ENCODE measurements around the gene KLHDC4. TPM values are rescaled to one million over a fixed set of nuclear protein-coding genes. Genes with fewer than 3 reads are reported as not detected.
A peak's percentile ranks its signal among the peaks of the same experiment; 100 is the strongest.

The KLHDC4 gene
- total and polyA plus RNA-seq, 2 donors (not counting 1 experiment from before 2014, with no cell fraction given): 51.3 to 90.8 TPM

GRCh38 chr16:87784812-87785211, 19.0 kb upstream of the KLHDC4 start:
- Histone ChIP-seq H3K27me3 (replicated peaks in 1 of 4; ENCODE audit: control extremely low read depth in 1 of 4, control insufficient read depth in 3 of 4, insufficient read depth in 4 of 4, low read length in 3 of 4) (no peaks in the 10 kb centered on the region), H3K4me3 (ENCODE audit: control extremely low read depth in 1 of 5, extremely low read depth in 1 of 5, insufficient read depth in 1 of 5, low read depth in 2 of 5, low read length in 4 of 5) (no peak overlapping the region), H4K20me1 (ENCODE audit: control insufficient read depth, insufficient read depth, low read length, poor library complexity, severe bottlenecking) (no peaks in the 10 kb centered on the region), H3K79me2 (ENCODE audit: control insufficient read depth, insufficient read depth, low read length) (no peaks in the 10 kb centered on the region), H3K9ac (ENCODE audit: low read length) (no peak overlapping the region), H2AFZ (ENCODE audit: insufficient read depth, low read depth, low read length, poor library complexity, severe bottlenecking) (no peak overlapping the region), H3K36me3 (replicated peaks in 1 of 2; ENCODE audit: control extremely low read depth in 1 of 2, control insufficient read depth in 1 of 2, extremely low read depth in 1 of 2, insufficient read depth in 2 of 2, low read length in 1 of 2) (no peaks in the 10 kb centered on the region), H3K9me3 (ENCODE audit: control extremely low read depth in 1 of 3, control insufficient read depth in 2 of 3, insufficient read depth in 1 of 3, low read length in 2 of 3) (peaks cover 0 to 21% (median 5%) of the 10 kb centered on the region in 3 donors), H3K4me1 (ENCODE audit: control insufficient read depth in 2 of 2, insufficient read depth in 2 of 2, low read length in 2 of 2) (peaks cover 14 to 17% of the 10 kb centered on the region in 2 donors), H3K4me2 (replicated peaks; ENCODE audit: low read depth, low read length, poor library complexity, severe bottlenecking) (no peak overlapping the region), H3K27ac (ENCODE audit: low read length in 2 of 2) (no peak overlapping the region)
- Mint-ChIP-seq H3K4me3 (no peak overlapping the region), H3K4me1 (peaks cover 14% of the 10 kb centered on the region), H3K27ac (no peak overlapping the region), H3K27me3 (no peaks in the 10 kb centered on the region), H3K9me3 (ENCODE audit: insufficient read depth) (no peaks in the 10 kb centered on the region)
- POLR2A ChIA-PET: interaction anchor here (0.7 kb wide), 1 partner anchor 71 kb away, joined by 3 read pairs; no protein-coding TSS in a partner anchor
- TF ChIP-seq EZH2 (IDR thresholded peaks at IDR 0.05; ENCODE audit: borderline replicate concordance, insufficient read depth, low read depth, low read length, poor library complexity, severe bottlenecking): no peak
- TF ChIP-seq, protein P1, sequence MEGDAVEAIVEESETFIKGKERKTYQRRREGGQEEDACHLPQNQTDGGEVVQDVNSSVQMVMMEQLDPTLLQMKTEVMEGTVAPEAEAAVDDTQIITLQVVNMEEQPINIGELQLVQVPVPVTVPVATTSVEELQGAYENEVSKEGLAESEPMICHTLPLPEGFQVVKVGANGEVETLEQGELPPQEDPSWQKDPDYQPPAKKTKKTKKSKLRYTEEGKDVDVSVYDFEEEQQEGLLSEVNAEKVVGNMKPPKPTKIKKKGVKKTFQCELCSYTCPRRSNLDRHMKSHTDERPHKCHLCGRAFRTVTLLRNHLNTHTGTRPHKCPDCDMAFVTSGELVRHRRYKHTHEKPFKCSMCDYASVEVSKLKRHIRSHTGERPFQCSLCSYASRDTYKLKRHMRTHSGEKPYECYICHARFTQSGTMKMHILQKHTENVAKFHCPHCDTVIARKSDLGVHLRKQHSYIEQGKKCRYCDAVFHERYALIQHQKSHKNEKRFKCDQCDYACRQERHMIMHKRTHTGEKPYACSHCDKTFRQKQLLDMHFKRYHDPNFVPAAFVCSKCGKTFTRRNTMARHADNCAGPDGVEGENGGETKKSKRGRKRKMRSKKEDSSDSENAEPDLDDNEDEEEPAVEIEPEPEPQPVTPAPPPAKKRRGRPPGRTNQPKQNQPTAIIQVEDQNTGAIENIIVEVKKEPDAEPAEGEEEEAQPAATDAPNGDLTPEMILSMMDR (IDR thresholded peaks at IDR 0.05): no peak
- DNase-seq (no peak), ATAC-seq (ENCODE audit: low read depth) (no peak)
- WGBS (ENCODE audit: insufficient coverage): 94% methylated on average over 9 of the region's 10 CpGs
- CTCF ChIA-PET: interaction anchor here (0.6 to 8.0 kb wide), 3 partner anchors 65 to 100 kb away, joined by 3 to 498 read pairs (median 4); partner anchors contain the start of gene SLC7A5
- intact Hi-C loops (cut with micrococcal nuclease): no loop called here

GRCh38 chr16:87782033-87782432, 16.2 kb upstream of the KLHDC4 start:
- Histone ChIP-seq H3K79me2 (ENCODE audit: control insufficient read depth, insufficient read depth, low read length) (no peaks in the 10 kb centered on the region), H3K4me1 (ENCODE audit: control insufficient read depth in 2 of 2, insufficient read depth in 2 of 2, low read length in 2 of 2) (peaks cover 22 to 40% of the 10 kb centered on the region in 2 donors), H3K9me3 (ENCODE audit: control extremely low read depth in 1 of 3, control insufficient read depth in 2 of 3, insufficient read depth in 1 of 3, low read length in 2 of 3) (peaks cover 0 to 22% (median 5%) of the 10 kb centered on the region in 3 donors), H3K36me3 (replicated peaks in 1 of 2; ENCODE audit: control extremely low read depth in 1 of 2, control insufficient read depth in 1 of 2, extremely low read depth in 1 of 2, insufficient read depth in 2 of 2, low read length in 1 of 2) (no peaks in the 10 kb centered on the region), H3K9ac (ENCODE audit: low read length) (no peak overlapping the region), H2AFZ (ENCODE audit: insufficient read depth, low read depth, low read length, poor library complexity, severe bottlenecking) (no peak overlapping the region), H3K4me2 (replicated peaks; ENCODE audit: low read depth, low read length, poor library complexity, severe bottlenecking) (no peak overlapping the region), H3K27me3 (replicated peaks in 1 of 4; ENCODE audit: control extremely low read depth in 1 of 4, control insufficient read depth in 3 of 4, insufficient read depth in 4 of 4, low read length in 3 of 4) (no peaks in the 10 kb centered on the region), H3K4me3 (ENCODE audit: control extremely low read depth in 1 of 5, extremely low read depth in 1 of 5, insufficient read depth in 1 of 5, low read depth in 2 of 5, low read length in 4 of 5) (no peak overlapping the region), H4K20me1 (ENCODE audit: control insufficient read depth, insufficient read depth, low read length, poor library complexity, severe bottlenecking) (no peaks in the 10 kb centered on the region), H3K27ac (ENCODE audit: low read length in 2 of 2) (no peak overlapping the region)
- intact Hi-C loops (cut with micrococcal nuclease): no loop called here
- no CpG with 5 or more reads among the region's 4 CpGs for WGBS (ENCODE audit: insufficient coverage)
- H3K27me3 Mint-ChIP-seq: peaks cover 3% of the 10 kb centered on the region
- POLR2A ChIA-PET: interaction anchor here (0.7 to 3.7 kb wide), 4 partner anchors 21 to 89 kb away, joined by 6 to 30 read pairs (median 18); partner anchors contain the start of gene SLC7A5
- no peak for ATAC-seq (ENCODE audit: low read depth)
- peak overlapping the region; percentile 26 for H3K27ac Mint-ChIP-seq
- peaks cover 31% of the 10 kb centered on the region for H3K4me1 Mint-ChIP-seq
- no peaks in the 10 kb centered on the region for H3K9me3 Mint-ChIP-seq (ENCODE audit: insufficient read depth)
- DNase-seq: no peak
- CTCF ChIA-PET: interaction anchor here (1.0 to 8.0 kb wide), 8 partner anchors 7 to 88 kb away, joined by 3 to 498 read pairs (median 6); partner anchors contain the start of gene SLC7A5
- TF ChIP-seq EZH2 (IDR thresholded peaks at IDR 0.05; ENCODE audit: borderline replicate concordance, insufficient read depth, low read depth, low read length, poor library complexity, severe bottlenecking): no peak
- TF ChIP-seq, protein P1 (IDR thresholded peaks at IDR 0.05): no peak
- H3K4me3 Mint-ChIP-seq: no peak overlapping the region

Data from B cell (primary cell).